Upper lobe of left lung (tissue), 6 donors: ENCODE data around the gene NCOR2. TPM values are rescaled to one million over a fixed set of nuclear protein-coding genes. Genes with fewer than 3 reads are reported as not detected.
A peak's percentile ranks its signal among the peaks of the same experiment; 100 is the strongest.

ENCODE experiments used
- ATAC-seq, 2 donors: fragments of 200-7000 bp; cut with Tn5 transposase; one replicate each; pipeline ENCODE4 v1.9.1; 2022; ENCODE audit warnings: mild to moderate bottlenecking in 2 of 2, moderate library complexity in 2 of 2; ENCODE audit not compliant: low FRiP score in 2 of 2
- DNase-seq, 2 donors: peaks; one replicate each; pipeline ENCODE4 v3.0.0-alpha.2; 2019 to 2020
- H3K27ac ChIP-seq, 4 donors: fragments of 200-600 bp; sonication (generic); one replicate each; pipeline ENCODE4 v1.5.1; 2016 to 2019
- H3K27me3 ChIP-seq, 4 donors: fragments of 200-600 bp; sonication (generic); one replicate each; pipeline ENCODE4 v1.5.1; 2017 to 2019
- H3K36me3 ChIP-seq, 4 donors: fragments of 200-600 bp; sonication (generic); one replicate each; pipeline ENCODE4 v1.5.1; 2016 to 2019
- H3K4me1 ChIP-seq, 4 donors: fragments of 200-600 bp; sonication (generic); one replicate each; pipeline ENCODE4 v1.5.1; 2018 to 2019
- H3K4me3 ChIP-seq, 4 donors: fragments of 200-600 bp; sonication (generic); one replicate each; pipeline ENCODE4 v1.5.1; 2017 to 2019; ENCODE audit warnings: mild to moderate bottlenecking in 2 of 4, moderate library complexity in 1 of 4
- H3K9me3 ChIP-seq, 4 donors: fragments of 200-600 bp; sonication (generic); one replicate each; pipeline ENCODE4 v1.5.1; 2018 to 2019
- EP300 ChIP-seq, 4 donors: sonication (generic); formaldehyde crosslinking; IDR thresholded peaks; one replicate each; pipeline ENCODE4 v1.5.1; 2017; ENCODE audit warnings: antibody characterized with exemption in 4 of 4, control low read depth in 2 of 4
- POLR2A ChIP-seq, 4 donors: fragments of 450-650 bp; IDR thresholded peaks; one replicate each; pipeline ENCODE4 v1.5.1; 2016 to 2017; ENCODE audit warnings: antibody characterized with exemption in 4 of 4, mild to moderate bottlenecking in 2 of 4
- POLR2AphosphoS5 ChIP-seq, 2 donors: sonication (generic); formaldehyde crosslinking; IDR thresholded peaks; one replicate each; pipeline ENCODE4 v1.5.1; 2017; ENCODE audit warnings: antibody characterized with exemption in 2 of 2
- WGBS, 2 donors: methylation state at CpG; one replicate each; pipeline ENCODE4 v1.1.5; 2017 to 2018; 5-methylcytosine and 5-hydroxymethylcytosine counted together
- total RNA-seq, 6 donors: library from RNA; depleted of rRNA in 4 of 6; stranded (reverse); fragments of >200 nt in 4 of 6; gene quantifications; one replicate each; pipeline versions ENCODE4 v1.1.0 to v1.2.1, GENCODE V29; 2016 to 2021
- TF ChIP-seq, protein P1 (sequence below), 6 experiments: fragments of 450-650 bp in 4 of 6; fragments of 200-600 bp in 2 of 6; sonication (generic) in 2 of 6; IDR thresholded peaks; one replicate each; pipeline ENCODE4 v1.5.1; 2016 to 2019; ENCODE audit warnings: antibody characterized with exemption in 6 of 6
- donor health status: DM: no; HTN: no; CAD: no; lungs with moderate emphysema.
- donor health status: DM: no; HTN: yes; CAD: no; lungs with severe emphysema.

NCOR2 gene
- 100 to 1,000 TPM; 188 to 603 (median 373) TPM for total RNA-seq

DNA sequence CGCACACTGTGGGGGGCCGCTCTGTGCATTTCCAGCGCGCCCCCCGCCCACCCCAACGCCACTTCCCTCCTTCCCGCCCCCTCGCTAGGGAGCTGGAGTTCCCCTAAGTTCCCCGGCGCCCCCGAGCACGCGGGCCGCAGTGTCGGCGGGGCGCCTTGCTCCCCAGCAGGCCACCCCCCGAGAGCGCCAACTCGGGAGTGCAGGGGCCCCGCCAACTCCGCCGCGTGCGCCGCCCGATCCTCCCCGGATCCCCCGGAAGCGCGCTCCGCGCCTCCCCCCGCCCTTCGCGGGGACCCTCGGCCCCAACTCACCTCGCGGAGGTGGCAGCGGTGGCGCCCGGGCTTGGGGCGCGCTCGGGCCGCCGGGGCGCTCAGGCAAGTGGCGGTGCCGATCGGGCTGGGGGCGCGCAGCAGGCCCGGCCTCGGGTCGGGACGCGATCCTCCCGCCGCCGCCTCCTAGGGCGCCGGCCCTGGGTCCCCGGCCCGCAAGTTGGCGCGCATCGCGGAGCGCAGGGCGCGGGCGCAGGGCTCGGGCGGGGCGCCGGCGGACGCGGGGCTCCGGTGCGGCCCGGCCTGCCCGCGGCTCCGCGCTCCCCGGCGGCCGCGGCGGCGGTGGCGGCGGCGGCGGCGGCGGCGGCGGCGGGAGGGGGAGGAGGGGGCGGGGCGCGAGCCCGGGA, at the start of gene NCOR2:
Gene NCOR2, minus strand, starts transcription at position 616 of the 676 bp plus-strand sequence. CDS start 72,361 bp downstream, outside the sequence.
- H3K27me3 ChIP-seq = no peaks in the 10 kb centered on the region
- 0% methylated on average over 7 of the region's 106 CpGs; no CpG with 5 or more reads in 1 of the 2 donors for WGBS, 2 donors
- H3K9me3 ChIP-seq = no peaks in the 10 kb centered on the region
- peaks cover 53 to 63% (median 55%) of the 10 kb centered on the region in 4 donors for H3K4me1 ChIP-seq
- H3K4me3 ChIP-seq = peak within 1 kb of the TSS; percentile 72 to 97 (median 86)
- DNase-seq (peak in 1 of 2 donors; percentile 93), ATAC-seq (peak in 1 of 2 donors; percentile 1)
- H3K27ac ChIP-seq = peak within 1 kb of the TSS; percentile 94 to 99 (median 98)
- no peaks in the 10 kb centered on the region for H3K36me3 ChIP-seq
- TF ChIP-seq POLR2A (IDR thresholded peaks at IDR 0.05) = no peak
- TF ChIP-seq, protein P1, sequence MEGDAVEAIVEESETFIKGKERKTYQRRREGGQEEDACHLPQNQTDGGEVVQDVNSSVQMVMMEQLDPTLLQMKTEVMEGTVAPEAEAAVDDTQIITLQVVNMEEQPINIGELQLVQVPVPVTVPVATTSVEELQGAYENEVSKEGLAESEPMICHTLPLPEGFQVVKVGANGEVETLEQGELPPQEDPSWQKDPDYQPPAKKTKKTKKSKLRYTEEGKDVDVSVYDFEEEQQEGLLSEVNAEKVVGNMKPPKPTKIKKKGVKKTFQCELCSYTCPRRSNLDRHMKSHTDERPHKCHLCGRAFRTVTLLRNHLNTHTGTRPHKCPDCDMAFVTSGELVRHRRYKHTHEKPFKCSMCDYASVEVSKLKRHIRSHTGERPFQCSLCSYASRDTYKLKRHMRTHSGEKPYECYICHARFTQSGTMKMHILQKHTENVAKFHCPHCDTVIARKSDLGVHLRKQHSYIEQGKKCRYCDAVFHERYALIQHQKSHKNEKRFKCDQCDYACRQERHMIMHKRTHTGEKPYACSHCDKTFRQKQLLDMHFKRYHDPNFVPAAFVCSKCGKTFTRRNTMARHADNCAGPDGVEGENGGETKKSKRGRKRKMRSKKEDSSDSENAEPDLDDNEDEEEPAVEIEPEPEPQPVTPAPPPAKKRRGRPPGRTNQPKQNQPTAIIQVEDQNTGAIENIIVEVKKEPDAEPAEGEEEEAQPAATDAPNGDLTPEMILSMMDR (IDR thresholded peaks at IDR 0.05) = peak in 3 of 6 experiments; percentile 4 to 18 (median 11)

DNA sequence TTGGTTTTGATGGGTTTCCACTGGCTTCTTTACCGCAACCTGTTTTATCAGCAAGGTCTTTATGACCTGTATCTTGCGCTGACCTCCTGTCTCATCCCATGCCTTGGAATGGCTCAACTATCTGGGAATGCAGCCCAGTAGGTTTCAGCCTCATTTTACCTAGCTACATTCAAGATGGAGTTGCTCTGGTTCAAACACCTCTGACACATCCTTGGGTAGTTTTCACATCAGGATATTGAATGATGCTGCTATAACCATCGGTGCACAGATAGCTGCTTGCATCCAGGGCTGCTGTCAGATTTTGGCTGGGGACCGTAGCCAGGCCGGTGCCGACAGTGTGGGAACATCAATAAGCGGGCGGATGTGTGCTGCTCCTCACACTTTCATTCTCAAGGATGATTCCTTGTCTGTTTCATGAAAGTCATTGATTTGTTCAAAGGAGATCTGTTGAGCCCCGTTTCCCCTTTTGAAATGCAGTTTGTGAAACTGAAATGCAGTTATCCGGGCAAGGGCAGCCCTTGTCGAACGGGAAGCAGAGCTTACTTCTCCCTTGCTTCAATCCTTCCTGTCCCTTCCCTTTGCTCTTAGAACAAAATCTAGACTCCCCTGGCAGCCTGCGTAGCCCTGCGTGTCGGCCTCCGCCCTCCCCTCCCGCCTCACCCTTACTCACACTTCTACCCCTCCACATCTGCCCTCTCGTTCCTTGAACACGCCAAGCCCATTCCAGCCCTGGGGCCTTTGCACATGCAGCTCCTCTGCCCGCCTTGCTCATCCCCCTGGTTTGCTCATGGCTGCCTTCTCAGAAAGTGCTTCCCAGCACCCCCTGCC, 49.2 kb upstream of the NCOR2 start:
- Histone ChIP-seq H3K4me1 (peaks cover 7 to 10% (median 8%) of the 10 kb centered on the region in 4 donors), H3K27me3 (no peaks in the 10 kb centered on the region), H3K9me3 (no peaks in the 10 kb centered on the region), H3K27ac (no peak overlapping the region), H3K36me3 (no peaks in the 10 kb centered on the region), H3K4me3 (no peak overlapping the region)
- ATAC-seq = peak in 1 of 2 donors; percentile 23
- no peak for DNase-seq
- 79 to 83% methylated on average over 15 to 20 of the region's 20 CpGs for WGBS, 2 donors
- TF ChIP-seq EP300 (IDR thresholded peaks at IDR 0.05) = no peak
- TF ChIP-seq POLR2A (IDR thresholded peaks at IDR 0.05) = no peak
- TF ChIP-seq POLR2AphosphoS5 (IDR thresholded peaks at IDR 0.05) = no peak
- TF ChIP-seq, protein P1 (IDR thresholded peaks at IDR 0.05) = no peak

DNA sequence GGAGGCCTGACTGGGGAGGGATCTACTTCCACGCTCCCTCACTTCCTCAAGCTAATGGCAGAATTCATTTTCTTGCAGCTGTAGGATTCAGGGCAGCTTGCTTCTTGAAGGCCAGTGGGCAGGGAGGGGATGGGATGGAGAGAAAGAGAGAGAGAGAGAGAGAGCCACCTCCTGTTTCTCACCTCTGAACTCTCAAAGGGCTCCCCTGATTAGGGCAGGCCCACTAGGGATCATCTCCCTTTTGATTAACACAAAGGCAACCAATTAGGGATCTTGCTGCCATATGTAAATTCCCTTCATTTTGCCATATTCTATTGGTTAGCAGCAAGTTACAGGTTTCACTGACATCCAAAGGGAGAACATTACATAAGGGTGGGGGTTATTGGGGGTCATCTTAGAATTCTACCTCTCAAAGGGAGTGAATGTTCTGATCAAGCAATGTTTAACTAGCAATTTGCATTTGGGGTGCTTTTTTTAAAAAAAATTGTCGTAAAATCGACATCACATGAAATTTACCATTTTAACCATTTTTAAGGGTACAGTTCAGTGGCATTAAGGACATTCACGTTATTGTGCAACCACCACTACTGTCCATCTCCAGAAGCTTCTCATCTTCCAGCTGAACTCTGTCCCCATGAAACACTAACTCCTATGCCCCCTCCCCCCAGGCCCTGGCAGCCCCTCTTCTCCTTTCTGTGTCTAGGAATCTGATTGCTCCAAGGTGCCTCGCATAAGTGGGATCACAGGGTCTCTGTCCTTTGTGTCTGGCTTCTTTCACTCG, 47.3 kb upstream of the NCOR2 start:
- Histone ChIP-seq H3K9me3 (no peaks in the 10 kb centered on the region), H3K27me3 (no peaks in the 10 kb centered on the region), H3K27ac (no peak overlapping the region), H3K4me1 (peaks cover under 1 to 11% (median 4%) of the 10 kb centered on the region in 4 donors), H3K36me3 (no peaks in the 10 kb centered on the region), H3K4me3 (no peak overlapping the region)
- TF ChIP-seq POLR2AphosphoS5 (IDR thresholded peaks at IDR 0.05) = no peak
- no peak for TF ChIP-seq POLR2A (IDR thresholded peaks at IDR 0.05)
- TF ChIP-seq EP300 (IDR thresholded peaks at IDR 0.05) = no peak
- TF ChIP-seq, protein P1 (IDR thresholded peaks at IDR 0.05) = no peak
- no peak for DNase-seq
- 86 to 93% methylated on average over 6 of the region's 6 CpGs for WGBS, 2 donors
- ATAC-seq = no peak

DNA sequence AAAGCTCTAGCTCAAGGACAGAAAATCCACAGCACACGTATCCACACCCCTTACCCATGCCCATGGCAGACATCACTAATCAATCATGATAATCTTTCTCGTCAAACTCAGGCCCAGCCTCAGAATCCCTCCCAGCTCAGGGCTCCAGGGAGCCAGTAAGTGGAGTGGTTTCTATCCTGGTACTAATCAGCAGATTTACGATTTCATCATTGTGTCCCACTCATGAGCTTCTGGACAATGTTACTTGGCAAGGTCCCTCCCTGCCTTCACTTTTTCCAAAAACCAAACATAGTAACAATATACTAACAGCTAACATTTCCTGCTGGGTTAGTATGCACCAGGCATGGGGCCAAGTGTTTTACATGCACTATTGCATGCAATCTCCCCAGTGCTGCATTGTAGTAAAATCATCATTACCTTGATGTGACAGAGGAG, 45.8 kb upstream of the NCOR2 start:
- 71 to 74% methylated on average over 3 of the region's 3 CpGs for WGBS, 2 donors
- H3K27ac ChIP-seq = peak overlapping the region in 1 of 4 donors; percentile 1
- ATAC-seq (no peak), DNase-seq (no peak)
- no peaks in the 10 kb centered on the region for H3K36me3 ChIP-seq
- no peaks in the 10 kb centered on the region for H3K27me3 ChIP-seq
- H3K4me3 ChIP-seq = no peak overlapping the region
- peaks cover 15 to 26% (median 19%) of the 10 kb centered on the region in 4 donors for H3K4me1 ChIP-seq
- TF ChIP-seq EP300 (IDR thresholded peaks at IDR 0.05) = no peak
- TF ChIP-seq POLR2AphosphoS5 (IDR thresholded peaks at IDR 0.05) = no peak
- no peak for TF ChIP-seq POLR2A (IDR thresholded peaks at IDR 0.05)
- TF ChIP-seq, protein P1 (IDR thresholded peaks at IDR 0.05) = no peak
- no peaks in the 10 kb centered on the region for H3K9me3 ChIP-seq
